GM08714 (cell line): ENCODE results near the gene SORCS2.

Source experiments
- H3K4me3 ChIP-seq: fragments of 200-500 bp; sonication (Bioruptor generic); 2 replicates; pipeline ENCODE4 v1.5.1; 2014; ENCODE audit warnings: mild to moderate bottlenecking, low read length, inconsistent platforms
- ZNF274 ChIP-seq: IDR thresholded peaks from 2 replicates; pipeline ENCODE4 v1.6.1; 2012; ENCODE audit warnings: mild to moderate bottlenecking, low read depth, low read length

The SORCS2 gene

DNA sequence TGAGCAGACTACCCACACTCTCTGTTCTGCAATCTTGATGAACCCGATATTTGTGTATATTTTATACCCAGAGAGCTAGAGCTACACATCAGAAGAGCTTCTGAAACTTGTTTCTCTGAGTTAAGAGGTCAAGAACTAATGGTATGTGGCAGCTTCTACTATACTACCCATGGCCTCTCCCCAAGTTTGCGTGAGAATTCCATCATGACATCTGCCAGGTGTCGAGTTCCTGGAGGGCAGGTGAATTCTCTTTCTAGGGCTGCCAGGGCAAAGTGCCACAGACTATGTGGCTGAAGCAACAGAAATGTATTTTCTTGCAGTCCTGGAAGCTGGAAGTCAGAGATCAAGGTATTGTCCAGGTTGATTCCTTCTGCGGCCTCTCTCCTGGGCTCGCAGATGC, 4.4 kb downstream of the SORCS2 start:
- H3K4me3 ChIP-seq = no peak overlapping the region
- TF ChIP-seq ZNF274 = no peak

DNA sequence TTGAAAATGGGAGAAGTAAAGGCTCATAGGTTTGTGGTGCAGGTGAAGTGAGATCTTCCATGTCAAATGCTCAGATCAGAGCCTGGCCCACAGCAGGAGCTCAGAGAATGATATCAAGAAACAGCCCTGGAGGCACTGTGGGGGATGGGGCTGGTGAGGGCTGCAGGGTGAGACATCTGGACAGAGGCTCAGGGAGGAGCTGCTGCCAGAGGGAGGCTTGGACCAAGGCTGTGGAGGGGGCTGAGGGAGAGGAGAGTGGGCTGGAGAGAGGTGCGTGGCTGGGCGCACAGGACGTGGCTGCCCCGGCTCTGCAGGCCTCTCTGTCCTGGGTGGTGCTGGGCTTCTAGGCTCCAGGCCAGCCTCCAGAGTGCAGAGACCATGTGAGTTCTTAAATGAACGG, 5.6 kb downstream of the SORCS2 start:
- H3K4me3 ChIP-seq = no peak overlapping the region
- TF ChIP-seq ZNF274 = no peak

GRCh38 chr4:7198440-7199128, 6.2 kb downstream of the SORCS2 start:
- no peak overlapping the region for H3K4me3 ChIP-seq
- TF ChIP-seq ZNF274 = no peak

- no peak overlapping the region for H3K4me3 ChIP-seq
- TF ChIP-seq ZNF274 = no peak
These were observed 6.9 kb downstream of the SORCS2 start for GRCh38 chr4:7199129-7199725.

DNA sequence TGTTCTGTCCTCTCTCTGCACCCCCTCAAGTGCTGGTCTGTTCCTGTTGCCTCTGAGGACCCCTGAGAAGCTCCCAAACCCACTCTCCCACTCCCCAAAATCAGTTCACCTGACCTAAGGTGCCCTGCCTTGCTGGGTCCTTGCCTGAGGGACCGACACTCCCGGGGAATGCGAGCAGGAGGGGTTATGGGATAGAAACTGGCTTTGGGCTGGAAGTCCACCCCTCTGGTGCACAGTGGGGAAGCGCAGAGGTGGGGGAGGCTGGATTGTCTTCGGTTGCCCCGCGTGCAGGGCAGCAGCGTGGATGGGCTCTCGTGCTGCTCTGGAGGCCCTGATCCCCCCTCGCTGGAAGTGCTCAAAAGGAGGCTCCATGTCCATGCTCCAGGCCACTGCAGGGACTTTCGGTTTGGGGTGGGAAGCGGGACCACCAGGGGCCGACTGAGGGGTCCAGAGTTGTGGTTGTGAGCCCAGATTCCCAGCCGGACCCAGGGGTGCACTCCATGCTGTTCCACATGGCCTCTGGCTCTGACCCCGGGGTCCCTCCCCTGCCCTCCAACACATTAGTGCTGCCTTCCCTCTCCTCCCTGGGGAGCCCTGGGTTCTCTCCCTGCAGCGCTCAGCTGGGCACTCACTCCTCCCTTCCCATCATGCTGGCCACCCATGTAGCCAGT, 7.6 kb downstream of the SORCS2 start:
- no peak for TF ChIP-seq ZNF274

DNA sequence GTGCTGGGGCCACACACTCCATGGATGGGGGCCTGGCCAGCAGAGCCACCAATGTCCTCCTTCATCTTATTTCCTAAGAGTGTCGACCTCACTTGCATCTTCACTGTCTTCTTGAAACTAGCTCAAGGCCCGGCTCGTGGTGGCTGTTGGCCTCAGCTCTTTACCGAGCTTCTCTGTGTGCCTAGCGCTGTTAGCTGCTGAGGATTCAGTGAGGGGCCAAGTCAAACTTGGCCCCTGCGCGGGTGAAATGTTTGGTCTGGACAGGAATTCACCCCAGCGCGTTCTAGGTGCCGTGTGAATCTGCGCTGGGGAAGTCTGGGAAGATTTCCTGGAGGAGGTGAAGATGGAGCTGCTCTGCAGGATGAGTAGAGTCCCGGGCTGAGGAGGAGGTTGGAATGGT, 8.5 kb downstream of the SORCS2 start:
- TF ChIP-seq ZNF274 = no peak
- no peak overlapping the region for H3K4me3 ChIP-seq

More for the DNA sequence above, 7.6 kb downstream of the SORCS2 start:
- H3K4me3 ChIP-seq = no peak overlapping the region

- H3K4me3 ChIP-seq = no peak overlapping the region
- TF ChIP-seq ZNF274 = no peak
These were observed 9.3 kb downstream of the SORCS2 start for GRCh38 chr4:7201420-7202305.

GRCh38 chr4:7202411-7202810, 10.1 kb downstream of the SORCS2 start:
- no peak for TF ChIP-seq ZNF274
- no peak overlapping the region for H3K4me3 ChIP-seq

GRCh38 chr4:7204656-7205387, 12.5 kb downstream of the SORCS2 start:
- TF ChIP-seq ZNF274 = no peak
- H3K4me3 ChIP-seq = no peak overlapping the region

DNA sequence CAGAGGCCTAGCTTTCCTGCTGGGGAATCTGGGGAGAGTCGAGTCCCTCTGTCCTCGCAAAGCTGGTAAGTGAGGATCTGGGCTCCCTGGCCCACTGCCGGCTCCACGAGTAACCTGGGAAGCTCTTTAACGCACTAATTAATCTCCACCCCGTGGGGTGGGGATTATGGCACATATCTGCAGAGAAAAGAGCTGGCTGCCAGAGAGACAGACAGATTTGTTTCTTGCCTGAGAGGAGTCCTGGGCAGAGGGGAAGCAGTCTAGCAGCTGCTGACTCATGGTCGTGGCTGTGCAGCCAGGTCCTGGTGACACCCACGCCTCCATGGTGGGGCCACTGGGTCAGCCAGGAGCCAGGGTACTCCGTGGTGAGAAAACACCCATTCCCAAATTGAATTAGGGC, 14.0 kb downstream of the SORCS2 start:
- TF ChIP-seq ZNF274 = no peak
- no peak overlapping the region for H3K4me3 ChIP-seq

DNA sequence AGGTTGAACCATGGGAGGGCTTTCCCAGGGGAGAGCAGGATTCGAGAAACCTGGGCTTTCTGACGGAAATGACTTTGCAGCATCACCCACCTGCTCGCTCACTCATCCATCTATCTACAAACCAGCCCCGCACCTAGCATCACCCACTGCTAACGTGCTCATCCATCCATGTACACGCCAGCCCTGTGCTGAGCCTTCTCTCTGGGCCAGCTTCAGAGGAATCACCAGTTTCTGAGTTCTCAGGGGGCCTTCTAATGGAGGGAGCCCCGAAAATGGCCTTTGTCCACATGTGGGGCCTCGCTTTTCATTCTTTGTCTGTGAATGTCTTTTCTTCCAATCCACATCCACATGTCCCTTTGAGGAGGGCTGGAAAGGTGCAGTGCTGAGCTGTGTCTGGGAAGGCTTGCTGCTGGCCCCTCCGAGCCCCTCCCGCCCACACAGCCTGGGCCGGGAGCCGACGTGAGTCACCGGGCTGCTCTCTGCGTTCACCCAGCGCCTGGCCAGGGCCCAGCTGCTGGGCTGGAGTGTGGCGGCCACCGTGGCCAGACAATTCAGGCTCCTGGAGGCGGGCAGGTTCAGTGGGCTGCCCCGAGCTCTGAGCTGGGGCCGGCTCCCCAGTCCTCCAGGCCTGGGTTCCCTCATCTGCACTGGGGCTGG, 14.7 kb downstream of the SORCS2 start:
- H3K4me3 ChIP-seq = no peak overlapping the region
- no peak for TF ChIP-seq ZNF274

DNA sequence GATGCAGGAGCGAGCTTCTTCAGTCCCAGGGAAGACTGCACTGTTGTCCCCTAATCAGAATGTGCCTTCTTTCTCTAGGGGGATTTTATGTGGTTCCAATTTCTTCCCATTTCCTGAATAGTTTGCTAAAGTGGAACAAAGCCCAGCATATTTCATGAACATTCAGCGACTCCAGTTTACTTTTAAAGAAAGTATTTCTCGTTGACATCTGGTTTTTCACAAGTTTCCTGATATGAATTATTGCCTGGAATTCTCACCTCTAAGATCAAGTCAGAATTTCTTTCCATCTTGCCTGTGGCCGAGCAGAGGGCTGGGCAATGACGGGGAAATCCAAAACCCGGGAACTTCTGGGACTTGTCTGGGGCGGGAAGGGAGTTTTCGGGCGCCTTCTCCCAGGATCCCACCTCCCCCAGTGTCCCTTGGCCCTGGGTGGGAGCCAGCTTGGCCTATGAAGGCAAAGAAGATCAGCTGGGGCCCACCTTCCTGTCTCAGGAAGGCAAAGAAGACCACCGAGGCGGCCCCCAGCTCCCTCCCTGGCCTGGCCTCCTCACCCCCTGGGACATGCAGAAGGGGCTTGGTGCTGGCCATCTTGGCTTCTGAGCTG, 15.4 kb downstream of the SORCS2 start:
- no peak for TF ChIP-seq ZNF274
- no peak overlapping the region for H3K4me3 ChIP-seq
